ENCODE measurements around the gene CCDC192. TPM values are rescaled to one million over a fixed set of nuclear protein-coding genes. Genes with fewer than 3 reads are reported as not detected.
"Not testable (repeated sequence)": the region's sequence is repeated elsewhere in the genome, so short reads cannot be mapped to it uniquely, and the experiment has no call there.

The CCDC192 gene
- total RNA-seq, 2 donors from 2014 or later, result not detected

- Histone ChIP-seq H3K27ac (no peak overlapping the region), H3K9me3 (no peaks in the 10 kb centered on the region), H3K27me3 (replicated peaks; ENCODE audit: insufficient read depth) (no peaks in the 10 kb centered on the region), H3K4me1 (ENCODE audit: control insufficient read depth in 1 of 2, low read depth in 2 of 2) (no peaks in the 10 kb centered on the region), H3K4me3 (no peak overlapping the region), H3K36me3 (no peaks in the 10 kb centered on the region)
- TF ChIP-seq CTCF (IDR thresholded peaks at IDR 0.05), result no peak
- no peak for ATAC-seq (ENCODE audit: insufficient number of reproducible peaks, low FRiP score, low read depth)
- no peak for DNase-seq (ENCODE audit: low spot score)
These were observed 37.0 kb upstream of the CCDC192 start for GRCh38 chr5:127666043-127666716.

GRCh38 chr5:127667926-127668325, 35.3 kb upstream of the CCDC192 start:
- Histone ChIP-seq H3K36me3 (no peaks in the 10 kb centered on the region), H3K4me1 (ENCODE audit: control insufficient read depth in 1 of 2, low read depth in 2 of 2) (no peaks in the 10 kb centered on the region), H3K9me3 (no peaks in the 10 kb centered on the region), H3K4me3 (no peak overlapping the region), H3K27ac (no peak overlapping the region), H3K27me3 (replicated peaks; ENCODE audit: insufficient read depth) (no peaks in the 10 kb centered on the region)
- TF ChIP-seq CTCF (IDR thresholded peaks at IDR 0.05), result no peak
- no peak for ATAC-seq (ENCODE audit: insufficient number of reproducible peaks, low FRiP score, low read depth)
- no peak for DNase-seq (ENCODE audit: low spot score)

- Histone ChIP-seq H3K4me1 (ENCODE audit: control insufficient read depth in 1 of 2, low read depth in 2 of 2) (no peaks in the 10 kb centered on the region), H3K9me3 (no peaks in the 10 kb centered on the region), H3K27me3 (replicated peaks; ENCODE audit: insufficient read depth) (no peaks in the 10 kb centered on the region), H3K27ac (no peak overlapping the region), H3K36me3 (no peaks in the 10 kb centered on the region), H3K4me3 (no peak overlapping the region)
- DNase-seq (ENCODE audit: low spot score) (no peak), ATAC-seq (ENCODE audit: insufficient number of reproducible peaks, low FRiP score, low read depth) (no peak)
- TF ChIP-seq CTCF (IDR thresholded peaks at IDR 0.05), result no peak
These were observed 32.0 kb upstream of the CCDC192 start for GRCh38 chr5:127671218-127671617.

- ATAC-seq (ENCODE audit: insufficient number of reproducible peaks, low FRiP score, low read depth) (no peak), DNase-seq (ENCODE audit: low spot score) (no peak)
- Histone ChIP-seq H3K4me1 (ENCODE audit: control insufficient read depth in 1 of 2, low read depth in 2 of 2) (no peaks in the 10 kb centered on the region), H3K4me3 (no peak overlapping the region), H3K27me3 (replicated peaks; ENCODE audit: insufficient read depth) (no peaks in the 10 kb centered on the region), H3K9me3 (no peaks in the 10 kb centered on the region), H3K27ac (no peak overlapping the region), H3K36me3 (no peaks in the 10 kb centered on the region)
- TF ChIP-seq CTCF (IDR thresholded peaks at IDR 0.05), result no peak
These were observed 29.9 kb upstream of the CCDC192 start for GRCh38 chr5:127673117-127673800.

GRCh38 chr5:127676951-127677350, 26.2 kb upstream of the CCDC192 start:
- H3K4me1 ChIP-seq (ENCODE audit: control insufficient read depth in 1 of 2, low read depth in 2 of 2); H3K27me3 ChIP-seq (replicated peaks; ENCODE audit: insufficient read depth); H3K27ac ChIP-seq; DNase-seq (ENCODE audit: low spot score); H3K9me3 ChIP-seq; H3K36me3 ChIP-seq; ATAC-seq (ENCODE audit: insufficient number of reproducible peaks, low FRiP score, low read depth); H3K4me3 ChIP-seq: not testable (repeated sequence)

GRCh38 chr5:127679691-127680330, 23.4 kb upstream of the CCDC192 start:
- DNase-seq (ENCODE audit: low spot score); H3K27me3 ChIP-seq (replicated peaks; ENCODE audit: insufficient read depth); ATAC-seq (ENCODE audit: insufficient number of reproducible peaks, low FRiP score, low read depth); H3K36me3 ChIP-seq; H3K4me3 ChIP-seq; H3K4me1 ChIP-seq (ENCODE audit: control insufficient read depth in 1 of 2, low read depth in 2 of 2); H3K27ac ChIP-seq; H3K9me3 ChIP-seq: not testable (repeated sequence)
